Measurements from ENCODE around the gene ERVW-1. TPM values are rescaled to one million over a fixed set of nuclear protein-coding genes. Genes with fewer than 3 reads are reported as not detected.
"Not testable (repeated sequence)": the region's sequence is repeated elsewhere in the genome, so short reads cannot be mapped to it uniquely, and the experiment has no call there.

ERVW-1 gene
- total RNA-seq, 3 donors from 2014 or later (not counting 1 experiment from before 2014, with no cell fraction given) = not detected

DNA sequence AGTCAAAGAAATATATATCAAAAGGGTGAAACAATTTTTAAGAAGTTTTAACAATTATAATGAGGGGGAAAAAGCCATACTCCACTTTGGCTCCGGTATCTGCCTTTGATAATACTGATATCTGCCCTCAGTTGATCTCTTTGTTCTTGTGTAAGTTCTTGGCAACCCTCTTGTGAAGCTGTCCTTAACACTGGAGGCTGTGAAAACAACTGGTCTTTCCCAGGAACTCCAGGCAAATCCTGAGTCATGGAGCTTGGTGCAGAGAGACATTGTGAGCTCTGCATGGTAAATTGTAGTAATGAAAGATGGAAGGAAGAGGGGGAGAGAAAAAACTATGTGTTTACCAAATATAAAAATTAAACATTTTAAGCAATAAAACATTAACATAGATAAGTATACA, 11.9 kb upstream of the ERVW-1 start:
- no peak for ATAC-seq

DNA sequence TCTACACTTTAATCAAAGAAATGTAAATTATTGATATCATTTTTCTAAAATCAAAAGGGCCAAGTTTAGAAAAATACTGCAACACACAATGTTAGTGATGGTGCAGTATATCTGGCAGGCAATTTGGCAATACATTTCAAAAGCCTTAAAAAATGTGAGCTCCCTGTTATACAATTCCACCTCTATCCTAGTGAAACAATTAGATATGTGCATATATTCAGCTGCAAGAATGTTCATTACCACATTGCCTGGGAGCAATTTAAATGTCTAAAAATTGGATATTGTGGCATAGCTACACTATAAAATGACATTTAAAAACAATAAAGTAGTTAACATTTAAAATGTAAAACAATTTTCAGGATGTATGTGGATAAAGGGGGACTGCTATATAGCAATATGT, 10.1 kb upstream of the ERVW-1 start:
- TF ChIP-seq, protein P1, sequence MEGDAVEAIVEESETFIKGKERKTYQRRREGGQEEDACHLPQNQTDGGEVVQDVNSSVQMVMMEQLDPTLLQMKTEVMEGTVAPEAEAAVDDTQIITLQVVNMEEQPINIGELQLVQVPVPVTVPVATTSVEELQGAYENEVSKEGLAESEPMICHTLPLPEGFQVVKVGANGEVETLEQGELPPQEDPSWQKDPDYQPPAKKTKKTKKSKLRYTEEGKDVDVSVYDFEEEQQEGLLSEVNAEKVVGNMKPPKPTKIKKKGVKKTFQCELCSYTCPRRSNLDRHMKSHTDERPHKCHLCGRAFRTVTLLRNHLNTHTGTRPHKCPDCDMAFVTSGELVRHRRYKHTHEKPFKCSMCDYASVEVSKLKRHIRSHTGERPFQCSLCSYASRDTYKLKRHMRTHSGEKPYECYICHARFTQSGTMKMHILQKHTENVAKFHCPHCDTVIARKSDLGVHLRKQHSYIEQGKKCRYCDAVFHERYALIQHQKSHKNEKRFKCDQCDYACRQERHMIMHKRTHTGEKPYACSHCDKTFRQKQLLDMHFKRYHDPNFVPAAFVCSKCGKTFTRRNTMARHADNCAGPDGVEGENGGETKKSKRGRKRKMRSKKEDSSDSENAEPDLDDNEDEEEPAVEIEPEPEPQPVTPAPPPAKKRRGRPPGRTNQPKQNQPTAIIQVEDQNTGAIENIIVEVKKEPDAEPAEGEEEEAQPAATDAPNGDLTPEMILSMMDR (IDR thresholded peaks at IDR 0.05) = no peak
- Mint-ChIP-seq H3K36me3 (peaks cover 20% of the 10 kb centered on the region), H3K4me3 (no peak overlapping the region), H3K4me1 (no peaks in the 10 kb centered on the region), H3K9me3 (no peaks in the 10 kb centered on the region), H3K27me3 (ENCODE audit: low read depth in 2 of 2) (no peaks in the 10 kb centered on the region), H3K27ac (no peak overlapping the region)
- intact Hi-C loops (cut with micrococcal nuclease) = no loop called here
- Histone ChIP-seq H3K4me1 (ENCODE audit: control insufficient read depth, insufficient read depth, low read length) (no peaks in the 10 kb centered on the region), H3K27me3 (ENCODE audit: control insufficient read depth, insufficient read depth, low read length) (no peaks in the 10 kb centered on the region), H3K9me3 (ENCODE audit: control insufficient read depth, insufficient read depth, low read length) (no peaks in the 10 kb centered on the region), H3K4me3 (ENCODE audit: low read length) (no peak overlapping the region), H3K36me3 (ENCODE audit: control insufficient read depth, insufficient read depth, low read length) (peaks cover 65% of the 10 kb centered on the region), H3K27ac (ENCODE audit: low read length) (no peak overlapping the region)
- DNase-seq (no peak), ATAC-seq (no peak)

More for the DNA sequence above, 11.9 kb upstream of the ERVW-1 start:
- H3K36me3 Mint-ChIP-seq = peaks cover 26% of the 10 kb centered on the region
- H3K9me3 ChIP-seq (ENCODE audit: control insufficient read depth, insufficient read depth, low read length) = no peaks in the 10 kb centered on the region
- no peak overlapping the region for H3K4me3 Mint-ChIP-seq
- no peak overlapping the region for H3K4me3 ChIP-seq (ENCODE audit: low read length)
- no peak for DNase-seq
- no peaks in the 10 kb centered on the region for H3K4me1 ChIP-seq (ENCODE audit: control insufficient read depth, insufficient read depth, low read length)
- H3K36me3 ChIP-seq (ENCODE audit: control insufficient read depth, insufficient read depth, low read length) = peaks cover 80% of the 10 kb centered on the region
- no peak overlapping the region for H3K27ac Mint-ChIP-seq
- intact Hi-C loops (cut with micrococcal nuclease) = no loop called here
- H3K9me3 Mint-ChIP-seq = no peaks in the 10 kb centered on the region
- TF ChIP-seq, protein P1 (IDR thresholded peaks at IDR 0.05) = no peak
- H3K4me1 Mint-ChIP-seq = no peaks in the 10 kb centered on the region
- 100% methylated on average over 1 of the region's 1 CpG for WGBS (ENCODE audit: insufficient coverage)
- H3K27ac ChIP-seq (ENCODE audit: low read length) = no peak overlapping the region
- no peaks in the 10 kb centered on the region for H3K27me3 ChIP-seq (ENCODE audit: control insufficient read depth, insufficient read depth, low read length)
- H3K27me3 Mint-ChIP-seq (ENCODE audit: low read depth in 2 of 2) = no peaks in the 10 kb centered on the region

DNA sequence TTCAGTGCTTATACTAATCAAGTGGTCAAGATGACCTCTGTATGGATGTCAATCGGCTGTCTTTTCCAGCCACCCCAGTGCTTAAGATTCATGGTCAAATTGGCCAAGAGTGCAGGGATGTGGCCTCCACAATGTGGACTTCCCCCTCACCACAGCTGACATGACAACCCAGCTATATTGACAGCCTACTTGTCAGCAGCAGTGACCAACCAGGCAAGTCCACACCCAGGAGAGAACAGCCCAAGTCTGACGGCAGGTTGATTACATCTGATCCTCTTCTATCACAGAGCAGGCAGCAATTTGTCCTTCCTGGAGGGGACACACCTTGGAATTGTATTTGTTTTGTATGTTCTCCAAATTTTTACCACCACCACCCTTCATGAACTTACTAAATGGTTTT, 8.2 kb upstream of the ERVW-1 start:
- Mint-ChIP-seq H3K9me3 (no peaks in the 10 kb centered on the region), H3K4me3 (no peak overlapping the region), H3K27ac (no peak overlapping the region), H3K36me3 (peaks cover 10% of the 10 kb centered on the region), H3K27me3 (ENCODE audit: low read depth in 2 of 2) (no peaks in the 10 kb centered on the region), H3K4me1 (no peaks in the 10 kb centered on the region)
- Histone ChIP-seq H3K27ac (ENCODE audit: low read length) (no peak overlapping the region), H3K27me3 (ENCODE audit: control insufficient read depth, insufficient read depth, low read length) (no peaks in the 10 kb centered on the region), H3K4me1 (ENCODE audit: control insufficient read depth, insufficient read depth, low read length) (no peaks in the 10 kb centered on the region), H3K9me3 (ENCODE audit: control insufficient read depth, insufficient read depth, low read length) (no peaks in the 10 kb centered on the region), H3K4me3 (ENCODE audit: low read length) (no peak overlapping the region), H3K36me3 (ENCODE audit: control insufficient read depth, insufficient read depth, low read length) (peaks cover 50% of the 10 kb centered on the region)
- 94% methylated on average over 2 of the region's 2 CpGs for WGBS (ENCODE audit: insufficient coverage)
- TF ChIP-seq, protein P1 (IDR thresholded peaks at IDR 0.05) = no peak
- intact Hi-C loops (cut with micrococcal nuclease) = no loop called here
- no peak for DNase-seq
- no peak for ATAC-seq

DNA sequence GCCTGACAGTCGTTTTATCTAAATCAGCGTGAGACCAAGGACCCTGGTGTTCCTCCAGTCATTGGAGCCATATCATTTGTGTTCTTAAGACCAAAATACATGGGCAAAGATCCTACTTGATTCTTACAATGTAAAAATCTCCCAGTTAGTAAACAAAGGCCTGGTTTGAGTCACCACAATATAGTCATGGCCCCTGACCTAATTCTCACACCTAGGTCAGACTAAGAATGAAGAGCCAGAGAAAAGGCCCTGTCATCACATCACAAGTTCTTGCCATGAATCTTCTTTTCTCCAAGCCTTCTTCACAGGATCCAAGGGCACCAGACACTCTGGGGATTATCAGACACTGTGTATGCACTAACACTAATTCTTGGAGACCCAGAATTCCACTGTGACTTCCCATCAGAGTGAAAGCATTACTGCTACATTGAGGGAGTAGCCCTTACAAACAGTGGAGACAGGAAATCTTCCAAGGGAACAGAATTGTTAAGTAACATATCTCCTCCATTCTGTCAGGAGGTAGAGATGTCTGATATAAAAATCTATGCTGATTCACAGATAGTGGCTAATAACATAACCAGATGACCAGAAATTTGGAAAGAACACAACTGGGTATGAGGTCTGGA, 7.6 kb upstream of the ERVW-1 start:
- H3K36me3 Mint-ChIP-seq = peaks cover 7% of the 10 kb centered on the region

DNA sequence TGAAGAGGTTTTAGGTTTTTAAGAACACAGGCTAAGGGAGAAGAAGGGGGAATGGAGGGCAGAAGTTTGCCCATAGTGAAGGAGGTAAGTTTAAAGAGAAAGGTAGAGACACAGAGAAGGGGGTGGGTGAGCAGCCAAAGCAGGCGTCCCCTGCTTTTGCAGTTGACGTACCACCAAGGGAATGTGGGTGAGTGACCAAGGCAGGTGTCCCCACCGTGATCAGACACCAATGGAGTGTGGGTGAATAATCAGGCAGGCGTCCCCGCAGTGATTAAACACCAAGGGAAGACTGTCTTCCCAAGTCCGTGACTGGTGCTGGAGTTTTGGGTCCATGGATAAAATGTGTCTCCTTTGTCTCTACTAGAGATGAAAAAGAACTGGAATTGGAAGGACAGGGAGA, 6.5 kb upstream of the ERVW-1 start:
- H3K9me3 ChIP-seq (ENCODE audit: control insufficient read depth, insufficient read depth, low read length); H3K4me1 Mint-ChIP-seq; H3K4me3 Mint-ChIP-seq; H3K36me3 Mint-ChIP-seq; H3K27me3 ChIP-seq (ENCODE audit: control insufficient read depth, insufficient read depth, low read length); H3K4me3 ChIP-seq (ENCODE audit: low read length); H3K9me3 Mint-ChIP-seq; intact Hi-C loops (cut with micrococcal nuclease); H3K4me1 ChIP-seq (ENCODE audit: control insufficient read depth, insufficient read depth, low read length); H3K27me3 Mint-ChIP-seq (ENCODE audit: low read depth in 2 of 2); ATAC-seq; H3K27ac ChIP-seq (ENCODE audit: low read length); H3K27ac Mint-ChIP-seq; DNase-seq: not testable (repeated sequence)
- 99% methylated on average over 6 of the region's 6 CpGs for WGBS (ENCODE audit: insufficient coverage)
- H3K36me3 ChIP-seq (ENCODE audit: control insufficient read depth, insufficient read depth, low read length) = peaks cover 35% of the 10 kb centered on the region

More for the DNA sequence above, 7.6 kb upstream of the ERVW-1 start:
- no peak overlapping the region for H3K4me3 ChIP-seq (ENCODE audit: low read length)
- no peak overlapping the region for H3K27ac ChIP-seq (ENCODE audit: low read length)
- no peaks in the 10 kb centered on the region for H3K9me3 ChIP-seq (ENCODE audit: control insufficient read depth, insufficient read depth, low read length)
- intact Hi-C loops (cut with micrococcal nuclease) = no loop called here
- no peaks in the 10 kb centered on the region for H3K27me3 ChIP-seq (ENCODE audit: control insufficient read depth, insufficient read depth, low read length)
- ATAC-seq (no peak), DNase-seq (no peak)
- H3K27me3 Mint-ChIP-seq (ENCODE audit: low read depth in 2 of 2) = no peaks in the 10 kb centered on the region
- H3K4me3 Mint-ChIP-seq = no peak overlapping the region
- 92% methylated on average over 2 of the region's 2 CpGs for WGBS (ENCODE audit: insufficient coverage)
- H3K4me1 ChIP-seq (ENCODE audit: control insufficient read depth, insufficient read depth, low read length) = no peaks in the 10 kb centered on the region
- no peaks in the 10 kb centered on the region for H3K9me3 Mint-ChIP-seq
- TF ChIP-seq, protein P1 (IDR thresholded peaks at IDR 0.05) = no peak
- H3K36me3 ChIP-seq (ENCODE audit: control insufficient read depth, insufficient read depth, low read length) = peaks cover 45% of the 10 kb centered on the region
- no peaks in the 10 kb centered on the region for H3K4me1 Mint-ChIP-seq
- H3K27ac Mint-ChIP-seq = no peak overlapping the region

All from natural killer cell (primary cell).